Endothelial cell of umbilical vein (primary cell): Measurements from ENCODE around the gene SGCB.

Experiments
- EZH2 ChIP-seq: IDR thresholded peaks from 2 replicates; pipeline ENCODE4 v1.6.1; 2012; ENCODE audit warnings: borderline replicate concordance, low read depth, mild to moderate bottlenecking, moderate library complexity, low read length, inconsistent platforms; ENCODE audit not compliant: severe bottlenecking
- GATA2 ChIP-seq: IDR thresholded peaks from 2 replicates; pipeline ENCODE4 v1.7.0; 2011; ENCODE audit warnings: low read depth, mild to moderate bottlenecking, moderate library complexity, mixed read lengths, low read length; ENCODE audit not compliant: insufficient read length, insufficient read depth
- JUN ChIP-seq: IDR thresholded peaks from 2 replicates; pipeline ENCODE4 v1.6.1; 2011; ENCODE audit warnings: borderline replicate concordance, low read depth; ENCODE audit not compliant: insufficient read length, insufficient read depth
- MAX ChIP-seq: IDR thresholded peaks from 2 replicates; pipeline ENCODE4 v1.6.1; 2011; ENCODE audit not compliant: insufficient read depth, insufficient read length
- MYC ChIP-seq: IDR thresholded peaks from one replicate; pipeline ENCODE4 v1.6.1; 2011; ENCODE audit warnings: mild to moderate bottlenecking, low read depth, low read length
- POLR2A ChIP-seq: IDR thresholded peaks from 2 replicates; pipeline ENCODE4 v1.6.1; 2012; ENCODE audit warnings: low read depth, mild to moderate bottlenecking, control low read depth, low read length
- POLR2AphosphoS5 ChIP-seq: IDR thresholded peaks from 2 replicates; pipeline ENCODE4 v1.6.1; 2012; ENCODE audit warnings: low read depth, mild to moderate bottlenecking, control low read depth, low read length, moderate library complexity; ENCODE audit not compliant: insufficient read depth
- TF ChIP-seq, protein P1 (sequence below), 2 donors: IDR thresholded peaks; 1 replicate in 1 of 2; 2 replicates in 1 of 2; pipeline ENCODE4 v1.5.1; 2011; ENCODE audit warnings: low read length in 2 of 2, mild to moderate bottlenecking in 2 of 2, moderate library complexity in 2 of 2, control low read depth in 1 of 2, inconsistent platforms in 1 of 2, low read depth in 1 of 2; ENCODE audit not compliant: insufficient read depth in 1 of 2; ENCODE audit errors: extremely low read depth in 1 of 2

DNA sequence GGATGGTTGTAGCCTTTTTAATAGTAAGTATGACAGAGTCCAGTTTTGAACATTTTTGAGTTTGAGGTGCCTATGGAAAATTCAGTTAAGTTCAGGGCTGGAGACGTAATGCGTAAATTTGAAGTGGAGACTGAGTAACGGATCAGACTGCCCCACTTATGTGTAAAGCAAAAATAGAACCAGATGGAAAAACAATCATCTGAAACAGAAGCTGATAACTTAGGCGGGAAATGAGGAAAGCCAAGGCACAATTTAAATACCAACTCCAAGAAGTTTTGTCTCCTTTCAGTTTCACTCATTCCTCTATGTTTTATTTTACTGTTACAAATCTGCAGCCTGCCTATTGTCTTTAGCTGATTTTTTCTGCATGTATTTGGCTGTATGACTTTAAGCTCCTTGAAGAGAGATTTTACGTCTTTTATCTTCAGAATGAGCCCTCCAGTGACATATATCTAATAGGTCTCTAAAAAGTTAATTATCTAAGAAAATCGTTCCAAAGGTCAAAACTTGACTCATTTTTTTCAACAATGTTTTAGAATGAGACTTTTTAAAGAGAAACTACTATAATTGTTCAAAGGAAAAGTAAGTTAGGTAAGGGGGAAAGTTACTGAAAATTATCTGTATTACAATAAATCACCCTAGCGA, 1.1 kb downstream of the SGCB start:
- TF ChIP-seq, protein P1, sequence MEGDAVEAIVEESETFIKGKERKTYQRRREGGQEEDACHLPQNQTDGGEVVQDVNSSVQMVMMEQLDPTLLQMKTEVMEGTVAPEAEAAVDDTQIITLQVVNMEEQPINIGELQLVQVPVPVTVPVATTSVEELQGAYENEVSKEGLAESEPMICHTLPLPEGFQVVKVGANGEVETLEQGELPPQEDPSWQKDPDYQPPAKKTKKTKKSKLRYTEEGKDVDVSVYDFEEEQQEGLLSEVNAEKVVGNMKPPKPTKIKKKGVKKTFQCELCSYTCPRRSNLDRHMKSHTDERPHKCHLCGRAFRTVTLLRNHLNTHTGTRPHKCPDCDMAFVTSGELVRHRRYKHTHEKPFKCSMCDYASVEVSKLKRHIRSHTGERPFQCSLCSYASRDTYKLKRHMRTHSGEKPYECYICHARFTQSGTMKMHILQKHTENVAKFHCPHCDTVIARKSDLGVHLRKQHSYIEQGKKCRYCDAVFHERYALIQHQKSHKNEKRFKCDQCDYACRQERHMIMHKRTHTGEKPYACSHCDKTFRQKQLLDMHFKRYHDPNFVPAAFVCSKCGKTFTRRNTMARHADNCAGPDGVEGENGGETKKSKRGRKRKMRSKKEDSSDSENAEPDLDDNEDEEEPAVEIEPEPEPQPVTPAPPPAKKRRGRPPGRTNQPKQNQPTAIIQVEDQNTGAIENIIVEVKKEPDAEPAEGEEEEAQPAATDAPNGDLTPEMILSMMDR (IDR thresholded peaks at IDR 0.05; ENCODE audit: extremely low read depth in 1 of 2, insufficient read depth in 1 of 2, low read depth in 1 of 2, low read length in 2 of 2) = no peak
- TF ChIP-seq EZH2 = no peak
- TF ChIP-seq GATA2 = no peak
- no peak for TF ChIP-seq POLR2AphosphoS5
- no peak for TF ChIP-seq POLR2A
- no peak for TF ChIP-seq JUN
- TF ChIP-seq MAX = no peak
- no peak for TF ChIP-seq MYC
